Calu3 (cell line): Measurements from ENCODE around the gene RNU6-8. TPM values are rescaled to one million over a fixed set of nuclear protein-coding genes. Genes with fewer than 3 reads are reported as not detected.

Experiments
- BruUV-seq: library from RNA; stranded (reverse); fragments of 400-500 nt; replicated peaks from 2 replicates; lab custom pipeline; 2021; lab: Mats Ljungman, UMichigan
- CTCF ChIA-PET: fragments of 300-600 bp; sonication (Branson Sonifier 250); formaldehyde crosslinking; loops from one replicate; lab custom pipeline; 2022; ENCODE audit warnings: antibody characterized with exemption; lab: Charles Lee
- DNase-seq: peaks from one replicate; pipeline ENCODE4 v3.0.0; 2022
- H3K27ac Mint-ChIP-seq: one replicate; pipeline ENCODE4 v1.8.0; 2022; ENCODE audit warnings: mixed read lengths; ENCODE audit not compliant: unreplicated experiment
- H3K27me3 Mint-ChIP-seq: one replicate; pipeline ENCODE4 v1.8.0; 2022; ENCODE audit warnings: mixed read lengths; ENCODE audit not compliant: unreplicated experiment
- H3K36me3 Mint-ChIP-seq: one replicate; pipeline ENCODE4 v1.8.0; 2022; ENCODE audit warnings: mild to moderate bottlenecking, moderate library complexity, mixed read lengths; ENCODE audit not compliant: insufficient read depth, unreplicated experiment
- H3K4me1 Mint-ChIP-seq: one replicate; pipeline ENCODE4 v1.8.0; 2022; ENCODE audit warnings: mild to moderate bottlenecking, low read depth, mixed read lengths; ENCODE audit not compliant: unreplicated experiment
- H3K4me3 Mint-ChIP-seq: one replicate; pipeline ENCODE4 v1.8.0; 2022; ENCODE audit warnings: mild to moderate bottlenecking, low read depth, moderate library complexity, mixed read lengths; ENCODE audit not compliant: unreplicated experiment
- H3K9me3 Mint-ChIP-seq: one replicate; pipeline ENCODE4 v1.8.0; 2022; ENCODE audit warnings: low read depth, mixed read lengths; ENCODE audit not compliant: unreplicated experiment
- CTCF ChIP-seq: fragments of 200-600 bp; IDR thresholded peaks from one replicate; pipeline ENCODE4 v1.8.0; 2022; ENCODE audit warnings: antibody characterized with exemption; ENCODE audit not compliant: unreplicated experiment
- intact Hi-C: fragments of 100-400 bp; cut with micrococcal nuclease; formaldehyde crosslinking; loops from one replicate; pipeline ENCODE4 v1.10.0; 2022; ENCODE audit not compliant: unreplicated experiment
- total RNA-seq: library from RNA; stranded (reverse); gene quantifications from 2 replicates; pipeline ENCODE4 v1.2.3, GENCODE V29; 2022

The RNU6-8 gene
- total RNA-seq, 1 experiment from 2014 or later, result not detected

DNA sequence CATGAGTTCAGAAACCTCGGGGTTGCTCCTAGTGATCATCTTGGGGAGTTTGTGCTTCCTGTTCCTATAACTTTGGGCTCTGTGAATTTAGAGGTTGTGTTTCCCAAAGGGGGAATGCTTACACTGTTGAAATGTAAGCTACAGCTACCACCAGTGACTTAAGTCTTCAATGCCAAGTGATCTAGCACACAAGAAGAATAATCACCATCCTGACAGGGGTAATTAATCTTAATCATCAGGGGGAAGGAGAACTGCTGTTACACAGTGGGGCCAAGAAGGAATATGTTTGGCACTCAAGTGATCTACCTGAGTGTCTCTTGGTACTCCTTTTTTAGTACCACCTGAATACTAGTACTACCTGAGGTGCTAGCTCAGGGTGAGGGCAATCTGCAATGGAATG, 36.1 kb downstream of the RNU6-8 start:
- no peak overlapping the region for H3K4me3 Mint-ChIP-seq
- intact Hi-C loops, result loop anchor here (1.0 kb wide), 1 partner anchor 30 kb away; no protein-coding TSS in a partner anchor
- no peak overlapping the region for H3K27ac Mint-ChIP-seq
- CTCF ChIA-PET, result no interaction called here
- H3K27me3 Mint-ChIP-seq, result no peaks in the 10 kb centered on the region
- no peak for DNase-seq
- no TSS peak for BruUV-seq
- no peaks in the 10 kb centered on the region for H3K9me3 Mint-ChIP-seq
- no peaks in the 10 kb centered on the region for H3K36me3 Mint-ChIP-seq
- H3K4me1 Mint-ChIP-seq, result peaks cover 11% of the 10 kb centered on the region
- no peak for TF ChIP-seq CTCF

- no peaks in the 10 kb centered on the region for H3K9me3 Mint-ChIP-seq
- H3K27ac Mint-ChIP-seq, result peak overlapping the region; percentile 34
- CTCF ChIA-PET, result no interaction called here
- BruUV-seq, result no TSS peak
- no peak for TF ChIP-seq CTCF
- no peak overlapping the region for H3K4me3 Mint-ChIP-seq
- H3K4me1 Mint-ChIP-seq, result peaks cover 11% of the 10 kb centered on the region
- H3K36me3 Mint-ChIP-seq, result no peaks in the 10 kb centered on the region
- intact Hi-C loops, result loop anchor here (1.0 kb wide), 1 partner anchor 31 kb away; no protein-coding TSS in a partner anchor
- no peak for DNase-seq
- H3K27me3 Mint-ChIP-seq, result no peaks in the 10 kb centered on the region
Observed at GRCh38 chr14:32166029-32166428, 37.0 kb downstream of the RNU6-8 start.

Other genes starting within 250 kb of the RNU6-8 start
- gene ARHGAP5, start 126.0 kb downstream of the RNU6-8 start, total RNA-seq, result 113 and 132 TPM in 2 replicates
- not detected in 2 replicates for gene RNU6-7, start 1.2 kb downstream of the RNU6-8 start, total RNA-seq
- gene AKAP6, start 126.0 kb upstream of the RNU6-8 start, total RNA-seq, result 2.2 and 2.8 TPM in 2 replicates